LNCaP clone FGC (cell line): ENCODE results near the gene PRSS8.

Source experiments
- DNase-seq: peaks from one replicate; pipeline ENCODE4 v3.0.0-alpha.2; 2011; ENCODE audit warnings: low read depth
- H3K4me3 ChIP-seq: 2 replicates; pipeline ENCODE4 v1.5.1; 2011; ENCODE audit warnings: mild to moderate bottlenecking, low read depth, low read length, control low read depth
- TF ChIP-seq, protein P1 (sequence below): IDR thresholded peaks from 2 replicates; pipeline ENCODE4 v1.5.1; 2012; ENCODE audit warnings: mild to moderate bottlenecking; ENCODE audit not compliant: control insufficient read depth, insufficient read depth; ENCODE audit errors: extremely low read depth

Gene PRSS8

DNA sequence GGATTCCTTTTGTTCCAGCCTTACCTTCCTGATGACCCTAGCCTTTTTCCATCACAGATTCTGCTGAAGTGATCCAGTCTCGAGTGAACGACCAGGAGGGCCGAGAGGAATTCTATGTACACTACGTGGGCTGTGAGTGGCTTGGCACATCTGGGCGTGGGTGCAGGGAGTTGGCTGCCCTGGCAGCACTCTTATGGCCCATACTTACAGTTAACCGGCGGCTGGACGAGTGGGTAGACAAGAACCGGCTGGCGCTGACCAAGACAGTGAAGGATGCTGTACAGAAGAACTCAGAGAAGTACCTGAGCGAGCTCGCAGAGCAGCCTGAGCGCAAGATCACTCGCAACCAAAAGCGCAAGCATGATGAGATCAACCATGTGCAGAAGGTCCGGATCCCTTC is 15.4 kb downstream of the PRSS8 start:
- TF ChIP-seq, protein P1, sequence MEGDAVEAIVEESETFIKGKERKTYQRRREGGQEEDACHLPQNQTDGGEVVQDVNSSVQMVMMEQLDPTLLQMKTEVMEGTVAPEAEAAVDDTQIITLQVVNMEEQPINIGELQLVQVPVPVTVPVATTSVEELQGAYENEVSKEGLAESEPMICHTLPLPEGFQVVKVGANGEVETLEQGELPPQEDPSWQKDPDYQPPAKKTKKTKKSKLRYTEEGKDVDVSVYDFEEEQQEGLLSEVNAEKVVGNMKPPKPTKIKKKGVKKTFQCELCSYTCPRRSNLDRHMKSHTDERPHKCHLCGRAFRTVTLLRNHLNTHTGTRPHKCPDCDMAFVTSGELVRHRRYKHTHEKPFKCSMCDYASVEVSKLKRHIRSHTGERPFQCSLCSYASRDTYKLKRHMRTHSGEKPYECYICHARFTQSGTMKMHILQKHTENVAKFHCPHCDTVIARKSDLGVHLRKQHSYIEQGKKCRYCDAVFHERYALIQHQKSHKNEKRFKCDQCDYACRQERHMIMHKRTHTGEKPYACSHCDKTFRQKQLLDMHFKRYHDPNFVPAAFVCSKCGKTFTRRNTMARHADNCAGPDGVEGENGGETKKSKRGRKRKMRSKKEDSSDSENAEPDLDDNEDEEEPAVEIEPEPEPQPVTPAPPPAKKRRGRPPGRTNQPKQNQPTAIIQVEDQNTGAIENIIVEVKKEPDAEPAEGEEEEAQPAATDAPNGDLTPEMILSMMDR = no peak
- no peak for DNase-seq
- H3K4me3 ChIP-seq = no peak overlapping the region

DNA sequence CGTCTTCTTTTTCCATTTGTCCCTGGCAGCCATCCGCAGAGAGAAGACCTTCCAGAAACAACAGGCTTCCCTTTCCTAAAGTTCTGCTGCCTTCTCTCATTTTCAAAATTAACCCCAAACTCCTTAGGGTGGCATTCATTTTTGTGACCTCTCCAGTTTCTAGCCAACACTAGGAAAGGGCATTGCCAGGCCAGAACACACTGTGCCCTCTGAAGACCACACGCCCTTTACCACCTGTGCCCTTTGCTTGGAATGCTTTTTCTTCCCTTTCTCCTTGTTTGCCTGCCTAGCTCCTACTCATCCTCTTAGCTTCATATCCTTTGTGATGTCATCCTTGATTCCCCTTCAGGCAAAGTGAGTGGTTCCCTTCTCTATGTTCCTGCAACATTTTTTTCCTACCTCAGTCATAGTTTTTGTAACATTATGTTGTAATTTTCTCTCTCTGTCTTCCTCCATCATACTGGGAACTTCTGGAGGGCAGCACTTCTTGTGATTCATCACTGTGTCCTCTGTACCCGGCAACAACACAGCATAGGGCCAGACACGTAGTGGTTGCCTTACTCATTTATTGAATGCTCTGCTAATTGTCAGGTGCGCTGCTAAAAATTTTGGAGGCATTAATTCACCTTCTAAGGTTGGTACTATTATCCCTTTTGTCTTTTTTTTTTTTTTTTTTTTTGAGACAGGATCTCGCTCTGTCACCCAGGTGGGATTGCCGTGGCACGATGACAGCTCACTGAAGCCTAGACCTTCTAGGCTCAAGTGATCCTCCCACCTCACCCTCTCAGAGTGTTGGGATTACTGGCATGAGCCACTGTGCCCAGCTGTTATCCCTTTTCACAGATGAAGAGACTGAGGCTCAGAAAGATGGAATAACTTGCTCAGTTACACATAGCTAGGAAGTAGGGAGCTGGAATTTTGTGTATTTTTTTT is 17.0 kb downstream of the PRSS8 start:
- TF ChIP-seq, protein P1 = no peak
- H3K4me3 ChIP-seq = peak overlapping the region; percentile 71
- DNase-seq = no peak

DNA sequence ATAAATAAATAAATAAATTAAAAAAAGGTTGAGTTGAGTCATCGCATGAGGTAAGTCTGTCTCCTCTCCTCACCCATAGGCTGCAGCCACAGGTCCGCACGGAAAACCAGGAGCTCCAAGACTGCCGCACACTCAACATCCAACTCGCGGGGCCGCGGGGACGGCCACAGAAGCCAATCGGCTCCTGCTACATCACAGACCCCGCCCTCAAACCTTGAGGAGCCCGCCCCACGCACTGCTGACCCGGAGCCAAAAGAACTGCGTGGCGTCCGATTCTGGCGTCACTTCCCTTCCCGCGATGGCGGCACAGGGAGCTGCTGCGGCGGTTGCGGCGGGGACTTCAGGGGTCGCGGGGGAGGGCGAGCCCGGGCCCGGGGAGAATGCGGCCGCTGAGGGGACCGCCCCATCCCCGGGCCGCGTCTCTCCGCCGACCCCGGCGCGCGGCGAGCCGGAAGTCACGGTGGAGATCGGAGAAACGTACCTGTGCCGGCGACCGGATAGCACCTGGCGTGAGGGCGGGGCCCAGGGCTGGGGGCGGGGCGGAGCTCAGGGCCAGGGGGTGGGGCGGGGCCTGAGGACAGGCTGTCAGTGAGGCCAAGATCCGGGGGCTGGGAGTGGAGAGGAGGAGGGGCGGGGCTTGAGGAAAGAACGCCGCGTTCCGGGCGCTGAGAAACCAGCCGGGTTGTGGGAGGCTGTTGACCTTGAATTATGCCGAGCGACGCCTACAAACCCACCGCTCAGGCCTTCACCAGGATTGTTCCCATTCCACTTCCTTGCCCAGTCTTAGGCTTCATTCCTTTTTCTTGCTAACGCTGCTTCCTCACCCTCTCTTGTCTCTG is 17.9 kb downstream of the PRSS8 start, which contains the start of gene KAT8:
KAT8 (plus strand) TSS at position 281 of the 839 bp plus-strand sequence; CDS start at position 299, 18 bp downstream.
- TF ChIP-seq, protein P1 = no peak
- DNase-seq = peak; percentile 96
- peak within 1 kb of the TSS; percentile 71 for H3K4me3 ChIP-seq

DNA sequence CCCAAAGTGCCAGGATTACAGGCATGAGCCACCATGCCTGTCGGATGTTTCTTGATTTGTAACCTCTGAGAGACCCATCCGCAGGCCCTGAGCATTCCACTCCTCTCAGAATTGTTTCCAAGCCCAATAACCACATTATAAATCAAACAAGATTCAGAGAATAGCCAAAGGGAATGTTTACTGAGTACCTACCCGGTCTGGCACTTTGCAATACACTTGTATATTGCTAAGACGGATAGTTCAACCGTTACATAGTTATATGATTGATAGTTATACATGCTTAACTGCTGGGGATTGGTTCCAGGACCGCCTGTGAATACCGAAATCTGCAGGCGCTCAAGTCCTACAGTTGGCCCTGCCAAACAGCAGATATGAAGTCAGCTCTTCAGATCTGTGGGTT is 21.1 kb downstream of the PRSS8 start:
- no peak overlapping the region for H3K4me3 ChIP-seq
- TF ChIP-seq, protein P1 = no peak
- no peak for DNase-seq

DNA sequence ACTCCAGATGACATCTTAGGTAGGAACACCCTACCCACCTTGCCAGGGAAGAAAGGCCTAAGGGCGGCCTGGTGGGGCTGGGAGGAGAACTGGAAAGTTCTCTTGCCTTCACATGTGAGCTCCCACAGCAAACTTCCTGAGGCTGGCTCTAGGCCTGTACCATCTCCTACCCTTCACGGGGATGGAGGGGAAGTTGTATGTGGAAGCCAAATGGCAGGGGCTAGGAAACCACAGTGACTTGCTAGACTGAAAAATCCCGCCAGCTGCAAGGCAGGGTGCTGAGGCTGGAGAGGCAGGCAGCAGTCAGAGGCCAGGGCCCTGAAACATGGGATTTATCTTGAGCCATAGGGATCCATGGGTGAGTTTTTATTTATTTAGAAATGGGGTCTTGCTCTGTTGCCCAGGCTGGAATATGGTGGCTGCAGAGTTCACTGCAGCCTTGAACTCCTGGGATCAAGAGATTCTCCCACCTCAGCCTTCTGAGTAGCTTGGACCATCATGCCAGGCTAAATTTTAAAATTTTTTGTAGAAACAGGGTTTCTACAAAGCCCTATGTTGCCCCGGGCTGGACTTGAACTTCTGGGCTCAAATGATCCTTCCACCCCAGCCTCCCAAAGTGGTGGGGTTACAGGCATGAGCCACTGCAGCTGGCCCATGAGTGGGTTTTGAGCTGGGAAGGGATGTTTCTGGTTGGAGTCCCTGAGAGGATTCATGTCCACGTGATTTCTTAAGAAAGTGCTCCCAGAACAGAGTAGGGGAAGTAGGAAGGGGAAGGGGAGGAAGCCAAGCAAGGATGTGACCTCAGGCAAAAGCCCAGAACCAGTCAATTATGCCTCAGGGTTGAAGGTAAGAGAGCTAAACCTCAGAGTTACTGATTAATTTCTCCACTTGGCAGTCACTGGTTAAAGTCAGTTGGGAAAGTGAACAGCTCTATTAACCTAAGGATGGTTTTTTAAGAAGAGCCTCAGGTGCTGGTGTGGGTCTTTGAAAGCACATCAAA is 22.1 kb downstream of the PRSS8 start:
- H3K4me3 ChIP-seq = no peak overlapping the region
- TF ChIP-seq, protein P1 = no peak
- no peak for DNase-seq

DNA sequence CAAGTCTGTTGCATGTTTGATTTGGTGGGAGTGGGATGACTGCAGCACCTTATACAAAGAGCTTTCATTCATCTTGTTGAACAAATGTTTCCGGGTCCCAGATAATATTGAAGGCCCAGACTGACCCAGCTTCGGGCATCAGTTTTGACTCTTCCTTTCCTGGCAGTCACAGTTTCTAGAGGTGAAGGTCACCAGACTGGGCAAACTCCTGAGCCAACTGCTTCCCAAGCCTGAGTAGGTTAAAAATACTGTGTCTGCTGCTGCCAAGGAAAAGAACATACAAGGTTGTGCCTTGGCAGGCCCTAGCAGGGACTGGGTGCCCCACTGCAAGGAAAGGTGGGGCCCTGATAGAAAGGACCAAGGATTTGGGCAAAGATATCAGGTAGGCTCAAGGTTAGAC is 22.8 kb downstream of the PRSS8 start:
- TF ChIP-seq, protein P1 = no peak
- H3K4me3 ChIP-seq = no peak overlapping the region
- DNase-seq = no peak
